ENCODE results near the gene CREBL2. TPM values are rescaled to one million over a fixed set of nuclear protein-coding genes. Genes with fewer than 3 reads are reported as not detected.
"Not testable (repeated sequence)": the region's sequence is repeated elsewhere in the genome, so short reads cannot be mapped to it uniquely, and the experiment has no call there.

The CREBL2 gene
- total RNA-seq, 2 donors from 2014 or later: 10.7 to 15.7 TPM

DNA sequence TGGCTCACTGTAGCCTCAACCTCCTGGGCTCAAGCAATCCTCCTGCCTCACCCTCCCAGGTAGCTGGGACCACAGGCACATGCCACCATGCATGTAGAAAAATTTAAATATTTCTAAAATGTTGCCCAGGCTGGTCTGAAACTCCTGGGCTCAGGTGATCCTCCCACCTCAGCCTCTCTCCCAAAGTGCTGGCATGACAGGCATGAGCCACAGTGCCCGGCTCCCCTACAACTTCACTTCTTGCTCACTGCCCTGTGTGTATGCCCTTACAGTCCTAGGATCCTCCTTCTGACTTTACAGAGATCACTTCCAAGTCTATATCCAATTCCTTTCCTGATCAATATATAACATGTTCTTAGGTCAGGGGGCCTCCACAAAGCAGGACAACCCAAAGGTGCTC is 23.8 kb upstream of the CREBL2 start:
- Mint-ChIP-seq H3K27ac (no peak overlapping the region), H3K36me3 (no peaks in the 10 kb centered on the region), H3K9me3 (peaks cover 0 to 13% of the 10 kb centered on the region in 2 donors)
- ATAC-seq (no peak), DNase-seq (ENCODE audit: low spot score in 2 of 2) (no peak)

DNA sequence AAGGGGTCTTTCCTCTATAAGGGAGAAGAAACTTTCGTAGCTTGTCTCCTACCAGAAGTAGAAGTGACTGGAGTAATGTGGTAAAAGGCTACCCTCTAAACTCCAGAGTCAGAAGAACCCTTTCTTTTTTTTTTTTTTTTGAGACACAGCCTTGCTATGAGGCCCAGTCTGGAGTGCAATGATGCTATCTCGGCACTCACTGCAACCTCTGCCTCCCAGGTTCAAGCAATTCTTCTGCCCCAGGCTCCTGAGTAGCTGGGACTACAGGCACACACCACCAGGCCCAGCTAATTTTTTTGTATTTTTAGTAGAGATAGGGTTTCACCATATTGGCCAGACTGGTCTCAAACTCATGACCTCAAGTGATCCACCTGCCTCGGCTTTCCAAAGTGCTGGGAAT is 23.2 kb upstream of the CREBL2 start:
- not testable (repeated sequence) for H3K36me3 Mint-ChIP-seq; ATAC-seq; H3K27ac Mint-ChIP-seq; DNase-seq (ENCODE audit: low spot score in 2 of 2)
- H3K9me3 Mint-ChIP-seq: peaks cover 0 to 15% of the 10 kb centered on the region in 2 donors

DNA sequence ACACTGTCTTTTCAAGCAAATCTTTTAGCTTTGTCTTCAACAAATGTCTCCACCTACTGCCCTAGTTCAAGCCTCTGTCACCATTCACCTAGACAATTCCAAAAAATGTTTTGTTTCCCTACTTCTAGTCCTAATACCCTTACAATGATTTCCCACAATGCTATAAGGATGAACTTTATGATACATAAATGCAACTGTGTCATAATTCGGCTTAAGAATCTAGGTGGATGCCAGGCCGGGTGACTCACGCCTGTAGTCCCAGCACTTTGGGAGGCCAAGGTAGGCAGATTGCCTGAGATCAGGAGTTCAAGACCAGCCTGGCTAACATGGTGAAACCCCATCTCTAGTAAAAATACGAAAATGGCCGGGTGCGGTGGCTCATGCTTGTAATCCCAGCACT is 20.7 kb upstream of the CREBL2 start:
- ATAC-seq (no peak), DNase-seq (ENCODE audit: low spot score in 2 of 2) (no peak)
- peaks cover 0 to 19% of the 10 kb centered on the region in 2 donors for H3K9me3 Mint-ChIP-seq
- H3K36me3 Mint-ChIP-seq: no peaks in the 10 kb centered on the region
- no peak overlapping the region for H3K27ac Mint-ChIP-seq

GRCh38 chr12:12592930-12593329 is 18.7 kb upstream of the CREBL2 start:
- ATAC-seq: peak in 1 of 2 donors; percentile 33
- H3K27ac Mint-ChIP-seq: no peak overlapping the region
- no peak for DNase-seq (ENCODE audit: low spot score in 2 of 2)
- no peaks in the 10 kb centered on the region for H3K36me3 Mint-ChIP-seq
- H3K9me3 Mint-ChIP-seq: peaks cover 0 to 21% of the 10 kb centered on the region in 2 donors

GRCh38 chr12:12595929-12596328 is 15.7 kb upstream of the CREBL2 start:
- DNase-seq (ENCODE audit: low spot score in 2 of 2); H3K27ac Mint-ChIP-seq; H3K36me3 Mint-ChIP-seq; ATAC-seq: not testable (repeated sequence)
- peaks cover 0 to 15% of the 10 kb centered on the region in 2 donors for H3K9me3 Mint-ChIP-seq

- not testable (repeated sequence) for DNase-seq (ENCODE audit: low spot score in 2 of 2); H3K36me3 Mint-ChIP-seq; ATAC-seq
- Mint-ChIP-seq H3K27ac (peak overlapping the region in 1 of 2 donors; percentile 57), H3K9me3 (peaks cover 0 to 15% of the 10 kb centered on the region in 2 donors)
These were observed 15.1 kb upstream of the CREBL2 start for GRCh38 chr12:12596598-12596997.

GRCh38 chr12:12598864-12599263 is 12.8 kb upstream of the CREBL2 start:
- H3K36me3 Mint-ChIP-seq: no peaks in the 10 kb centered on the region
- no peak for DNase-seq (ENCODE audit: low spot score in 2 of 2)
- H3K27ac Mint-ChIP-seq: no peak overlapping the region
- H3K9me3 Mint-ChIP-seq: peaks cover 0 to 6% of the 10 kb centered on the region in 2 donors
- no peak for ATAC-seq

DNA sequence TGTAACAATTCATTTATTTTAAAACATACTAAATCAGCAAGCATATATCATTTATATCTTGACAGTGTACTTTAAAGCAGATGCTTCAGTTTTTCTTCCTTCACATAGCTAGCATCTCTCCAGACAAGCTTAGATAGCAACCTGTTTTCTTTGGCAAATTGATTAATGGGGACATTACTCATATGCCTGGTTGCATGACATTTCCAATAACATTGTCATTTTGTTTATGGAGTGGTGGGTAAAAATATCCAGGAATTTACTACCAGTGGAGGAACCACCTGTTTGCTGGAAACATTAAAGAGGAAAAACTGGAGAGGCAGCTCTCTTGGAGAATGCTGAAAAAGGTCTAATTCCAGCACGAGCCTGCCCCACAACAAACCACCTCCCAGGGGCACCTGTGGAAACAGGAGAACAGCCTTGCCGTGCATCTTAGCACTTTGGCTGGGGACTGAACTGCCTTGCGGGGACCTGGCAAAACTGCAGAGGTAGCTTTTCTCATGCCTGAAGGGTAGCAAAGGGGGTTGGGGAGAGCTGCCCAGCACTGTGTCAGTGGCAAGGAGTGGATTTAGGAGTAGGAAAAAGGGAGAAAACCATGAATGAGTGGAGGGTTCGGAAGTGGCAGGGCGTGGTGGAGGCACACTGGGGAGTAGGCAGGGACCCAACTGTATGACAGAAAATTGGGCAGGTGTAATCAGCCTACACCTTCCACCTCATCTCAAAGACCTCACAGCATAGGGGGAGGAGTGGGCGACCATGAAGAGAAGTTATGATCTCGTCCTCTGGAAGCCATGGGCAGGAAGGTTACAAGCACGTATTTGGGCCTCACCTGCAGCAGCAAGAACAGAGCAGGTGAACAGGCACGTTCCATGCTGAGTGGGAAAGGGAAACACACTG is 11.7 kb upstream of the CREBL2 start:
- Mint-ChIP-seq H3K9me3 (peaks cover 0 to 6% of the 10 kb centered on the region in 2 donors), H3K27ac (peak overlapping the region in 1 of 2 donors; percentile 37), H3K36me3 (no peaks in the 10 kb centered on the region)
- ATAC-seq (no peak), DNase-seq (ENCODE audit: low spot score in 2 of 2) (no peak)

GRCh38 chr12:12600659-12601058 is 11.0 kb upstream of the CREBL2 start:
- Mint-ChIP-seq H3K27ac (peak overlapping the region in 1 of 2 donors; percentile 37), H3K36me3 (no peaks in the 10 kb centered on the region), H3K9me3 (peaks cover 0 to 5% of the 10 kb centered on the region in 2 donors)
- ATAC-seq (no peak), DNase-seq (ENCODE audit: low spot score in 2 of 2) (no peak)

DNA sequence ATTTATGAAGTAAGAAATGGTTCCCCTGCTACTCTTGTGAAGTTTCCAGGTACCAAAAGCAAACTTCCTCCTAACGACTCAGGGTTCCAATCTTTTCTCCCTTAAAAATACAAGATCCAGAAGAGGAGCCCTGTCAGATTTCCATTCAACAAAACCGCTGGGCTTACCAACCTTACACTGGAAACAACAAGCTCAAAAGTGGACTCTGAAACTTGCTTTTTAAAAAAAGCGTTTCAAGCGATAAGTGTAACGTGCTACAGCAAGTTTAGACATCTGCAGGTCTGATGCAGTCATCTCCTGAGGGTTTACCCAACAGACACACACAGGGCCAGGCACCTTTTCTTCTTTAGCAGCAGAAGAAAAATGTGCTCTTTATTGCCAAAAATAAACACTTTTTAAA is 6.9 kb upstream of the CREBL2 start:
- DNase-seq (ENCODE audit: low spot score in 2 of 2) (no peak), ATAC-seq (no peak)
- Mint-ChIP-seq H3K36me3 (no peaks in the 10 kb centered on the region), H3K27ac (no peak overlapping the region), H3K9me3 (no peaks in the 10 kb centered on the region)

DNA sequence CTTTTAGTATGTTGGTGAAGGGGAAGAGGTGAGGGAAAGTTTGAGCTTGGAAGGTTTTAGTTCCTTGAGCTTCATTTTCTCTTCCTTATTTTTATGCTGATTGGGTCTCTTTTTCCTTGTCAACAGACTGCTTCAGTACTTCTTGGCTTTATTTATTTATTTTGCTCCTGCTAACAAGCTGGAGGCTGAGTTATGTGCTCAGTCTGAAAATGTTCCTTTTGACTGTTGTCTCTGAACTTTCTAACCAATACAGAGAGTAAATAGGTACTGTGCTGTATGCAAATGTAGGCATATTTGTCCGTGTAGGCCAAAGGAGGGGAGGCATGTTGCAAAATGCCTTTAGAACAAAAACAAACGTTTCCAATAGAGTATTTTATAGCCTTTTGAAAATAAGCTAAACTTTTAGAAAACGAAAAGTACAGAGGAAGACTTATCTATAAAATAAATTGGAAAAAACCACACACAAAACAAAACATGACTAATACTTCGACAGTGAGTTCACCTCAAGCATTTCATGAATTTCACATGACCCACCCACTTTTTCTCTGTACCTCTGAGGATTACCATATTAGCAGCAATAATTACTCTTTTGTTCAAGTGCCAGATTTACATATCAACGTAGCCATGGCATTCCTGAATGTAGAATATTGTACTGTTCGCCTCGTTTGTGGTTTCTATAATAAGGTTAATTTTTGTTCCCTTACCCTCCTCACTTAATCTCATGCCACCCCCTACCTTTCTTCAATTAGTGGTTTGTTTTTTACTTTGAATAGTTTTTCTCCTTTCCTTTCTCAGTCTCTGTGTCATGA is 4.7 kb upstream of the CREBL2 start:
- peak in 1 of 2 donors; percentile 57 for ATAC-seq
- H3K9me3 Mint-ChIP-seq: no peaks in the 10 kb centered on the region
- H3K36me3 Mint-ChIP-seq: peaks cover 0 to 5% of the 10 kb centered on the region in 2 donors
- peak overlapping the region; percentile 42 to 83 for H3K27ac Mint-ChIP-seq
- DNase-seq (ENCODE audit: low spot score in 2 of 2): no peak

DNA sequence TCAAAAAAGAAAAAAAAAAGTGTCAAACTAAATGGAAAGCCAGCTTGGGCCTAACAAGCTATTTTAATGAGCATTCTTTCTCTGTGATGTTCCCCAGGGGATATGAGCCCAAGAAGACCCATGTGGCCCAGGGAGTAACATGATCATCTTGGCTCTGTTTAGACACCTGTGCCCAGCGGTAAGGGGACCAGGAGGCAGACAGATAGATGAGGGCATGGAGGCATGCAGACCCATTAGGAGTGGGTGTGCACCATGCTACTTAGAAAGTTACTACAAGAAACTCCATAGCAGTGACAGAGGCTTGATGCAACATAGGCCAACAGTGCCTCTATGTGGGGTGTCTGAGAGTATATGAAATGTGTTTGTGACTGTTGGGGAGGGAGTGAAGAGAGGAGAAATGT is 3.1 kb upstream of the CREBL2 start:
- Mint-ChIP-seq H3K36me3 (peaks cover 4 to 11% of the 10 kb centered on the region in 2 donors), H3K9me3 (no peaks in the 10 kb centered on the region), H3K27ac (no peak overlapping the region)
- no peak for ATAC-seq
- no peak for DNase-seq (ENCODE audit: low spot score in 2 of 2)

- no peaks in the 10 kb centered on the region for H3K9me3 Mint-ChIP-seq
- peaks cover 7 to 11% of the 10 kb centered on the region in 2 donors for H3K36me3 Mint-ChIP-seq
- no peak for DNase-seq (ENCODE audit: low spot score in 2 of 2)
- ATAC-seq: no peak
- no peak overlapping the region for H3K27ac Mint-ChIP-seq
These were observed 2.0 kb upstream of the CREBL2 start for GRCh38 chr12:12609692-12610091.

- Mint-ChIP-seq H3K36me3 (peaks cover 7 to 11% of the 10 kb centered on the region in 2 donors), H3K27ac (peak overlapping the region; percentile 95 to 98), H3K9me3 (no peaks in the 10 kb centered on the region)
- ATAC-seq: no peak
- no peak for DNase-seq (ENCODE audit: low spot score in 2 of 2)
These were observed 965 bp upstream of the CREBL2 start for GRCh38 chr12:12610711-12611110.

GRCh38 chr12:12612358-12612757 is 682 bp downstream of the CREBL2 start:
- ATAC-seq: peak; percentile 36 to 68
- Mint-ChIP-seq H3K27ac (peak overlapping the region; percentile 87 to 98), H3K36me3 (peaks cover 7 to 11% of the 10 kb centered on the region in 2 donors), H3K9me3 (no peaks in the 10 kb centered on the region)
- peak in 1 of 2 donors; percentile 22 for DNase-seq (ENCODE audit: low spot score in 2 of 2)

- Mint-ChIP-seq H3K36me3 (peaks cover 10 to 11% of the 10 kb centered on the region in 2 donors), H3K27ac (peak overlapping the region; percentile 81 to 98), H3K9me3 (no peaks in the 10 kb centered on the region)
- no peak for ATAC-seq
- DNase-seq (ENCODE audit: low spot score in 2 of 2): no peak
These were observed 1.7 kb downstream of the CREBL2 start for GRCh38 chr12:12613344-12613743.

GRCh38 chr12:12614342-12614741 is 2.7 kb downstream of the CREBL2 start:
- Mint-ChIP-seq H3K9me3 (no peaks in the 10 kb centered on the region), H3K27ac (peak overlapping the region; percentile 44 to 98), H3K36me3 (peaks cover 11 to 15% of the 10 kb centered on the region in 2 donors)
- ATAC-seq (no peak), DNase-seq (ENCODE audit: low spot score in 2 of 2) (no peak)

Measured in activated naive CD4-positive, alpha-beta T cell treated with anti-CD3 and anti-CD28 coated beads, Interleukin-2, amount 50 U/mL, for 72 hours (primary cell).